Endothelial cell of umbilical vein (primary cell): ENCODE data around the gene AURKAIP1.

Experiments
- CTCF ChIP-seq, 2 donors: IDR thresholded peaks; 1 replicate in 1 of 2; 2 replicates in 1 of 2; pipeline ENCODE4 v1.5.1; 2011; ENCODE audit warnings: low read length in 2 of 2, mild to moderate bottlenecking in 2 of 2, moderate library complexity in 2 of 2, control low read depth in 1 of 2, inconsistent platforms in 1 of 2, low read depth in 1 of 2; ENCODE audit not compliant: insufficient read depth in 1 of 2; ENCODE audit errors: extremely low read depth in 1 of 2
- EZH2 ChIP-seq: IDR thresholded peaks from 2 replicates; pipeline ENCODE4 v1.6.1; 2012; ENCODE audit warnings: borderline replicate concordance, low read depth, mild to moderate bottlenecking, moderate library complexity, low read length, inconsistent platforms; ENCODE audit not compliant: severe bottlenecking
- POLR2A ChIP-seq: IDR thresholded peaks from 2 replicates; pipeline ENCODE4 v1.6.1; 2012; ENCODE audit warnings: low read depth, mild to moderate bottlenecking, control low read depth, low read length
- TF ChIP-seq, protein P1 (sequence below): IDR thresholded peaks from 2 replicates; pipeline ENCODE4 v1.6.1; 2011; ENCODE audit not compliant: insufficient read depth, insufficient read length

DNA sequence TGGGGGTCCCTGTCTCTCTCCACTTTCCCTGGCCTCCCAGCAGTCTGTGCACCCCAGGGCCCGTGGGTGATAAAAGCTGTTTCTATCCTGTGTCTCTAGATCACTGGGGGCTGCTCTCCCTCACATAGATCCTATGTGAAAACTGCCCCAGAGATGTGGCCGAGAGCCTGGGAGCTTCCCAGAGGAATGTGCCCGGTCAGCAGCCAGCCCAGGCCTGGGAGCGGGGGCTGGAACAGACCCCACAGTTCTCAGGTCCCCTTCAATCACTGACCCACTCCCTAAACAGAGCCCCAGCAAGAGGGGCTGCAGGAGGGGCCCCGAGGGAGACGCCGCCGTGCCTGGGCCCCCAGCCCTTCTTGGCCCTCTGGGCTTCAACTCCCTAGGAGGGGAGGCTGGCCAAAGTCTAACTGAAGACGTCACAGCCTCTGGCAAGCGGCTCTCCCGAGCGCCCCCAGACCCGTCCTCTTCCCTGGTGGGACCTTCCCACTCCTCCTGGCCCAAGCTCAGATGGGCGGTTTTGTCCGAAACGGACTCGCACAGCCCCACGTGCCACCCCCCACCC lies 17.1 kb downstream of the AURKAIP1 start:
- TF ChIP-seq EZH2 (no peak), POLR2A (no peak), CTCF (IDR thresholded peaks at IDR 0.05; ENCODE audit: extremely low read depth in 1 of 2, insufficient read depth in 1 of 2, low read depth in 1 of 2, low read length in 2 of 2) (no peak)
- TF ChIP-seq, protein P1, sequence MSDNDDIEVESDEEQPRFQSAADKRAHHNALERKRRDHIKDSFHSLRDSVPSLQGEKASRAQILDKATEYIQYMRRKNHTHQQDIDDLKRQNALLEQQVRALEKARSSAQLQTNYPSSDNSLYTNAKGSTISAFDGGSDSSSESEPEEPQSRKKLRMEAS: no peak
